Measurements from ENCODE around the gene TMEM181.

Gene TMEM181

DNA sequence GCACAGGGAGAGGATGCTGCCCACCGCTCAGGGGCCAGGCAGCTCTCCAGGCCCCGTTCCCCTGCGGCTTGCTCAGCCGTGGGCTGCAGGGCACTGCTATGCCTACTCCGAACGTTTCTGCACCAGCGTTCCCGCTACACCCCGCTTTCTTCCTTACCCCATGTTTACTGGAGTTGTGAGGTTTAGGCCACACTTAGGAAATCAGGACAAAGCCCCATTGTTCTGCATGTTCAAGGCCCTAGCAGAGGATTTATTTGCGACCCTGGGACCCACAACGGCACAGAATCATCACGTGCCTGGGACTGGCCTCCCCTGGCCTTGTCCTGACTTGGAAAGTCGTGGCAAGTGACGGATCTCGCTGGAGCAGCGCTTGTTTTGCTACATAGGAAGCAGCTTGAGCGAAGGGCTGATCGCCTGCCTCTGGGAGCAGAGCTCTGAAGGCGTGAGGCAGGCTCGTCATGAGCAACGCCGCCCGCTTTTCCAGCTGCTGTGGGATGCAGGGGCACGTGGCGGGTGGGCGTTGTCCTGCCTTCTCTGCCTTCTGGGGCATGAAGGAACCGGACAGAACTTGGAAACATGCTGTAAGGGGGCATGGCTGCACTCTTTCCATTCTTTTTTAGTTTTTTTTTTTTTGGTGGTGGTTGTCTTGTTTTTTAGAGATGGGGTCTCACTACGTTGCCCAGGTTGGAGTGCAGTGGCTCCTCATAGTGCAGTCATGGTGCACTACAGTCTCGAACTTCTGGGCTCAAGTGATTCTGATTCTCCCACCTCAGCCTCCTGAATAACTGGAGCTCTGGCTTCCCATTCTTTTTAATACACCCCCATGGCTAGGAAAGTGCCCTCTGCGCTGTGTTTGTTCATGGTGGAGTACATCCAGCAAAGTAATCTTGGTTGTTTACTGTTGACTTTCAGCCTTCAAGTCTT lies 14.6 kb upstream of the TMEM181 start:
- no peaks in the 10 kb centered on the region for H3K79me2 ChIP-seq (ENCODE audit: low read length)
- no peak overlapping the region for H2AFZ ChIP-seq (ENCODE audit: low read depth, low read length)
- no peaks in the 10 kb centered on the region for H3K4me1 ChIP-seq (ENCODE audit: low read length)
- H4K20me1 ChIP-seq (ENCODE audit: insufficient read depth, low read length) = no peaks in the 10 kb centered on the region
- no peaks in the 10 kb centered on the region for H3K27me3 ChIP-seq (ENCODE audit: low read depth, low read length)
- no peaks in the 10 kb centered on the region for H3K36me3 ChIP-seq (replicated peaks; ENCODE audit: low read depth, low read length)
- H3K9ac ChIP-seq (ENCODE audit: low read length) = no peak overlapping the region
- no peak overlapping the region for H3K27ac ChIP-seq (ENCODE audit: low read length)
- no peaks in the 10 kb centered on the region for H3K9me3 ChIP-seq (ENCODE audit: insufficient read depth, low read length)
- no peak overlapping the region for H3K4me2 ChIP-seq (ENCODE audit: low read length)
- no peak overlapping the region for H3K4me3 ChIP-seq (ENCODE audit: low read length)
- TF ChIP-seq EZH2phosphoT487 (IDR thresholded peaks at IDR 0.05; ENCODE audit: low read depth) = no peak
- TF ChIP-seq, protein P1, sequence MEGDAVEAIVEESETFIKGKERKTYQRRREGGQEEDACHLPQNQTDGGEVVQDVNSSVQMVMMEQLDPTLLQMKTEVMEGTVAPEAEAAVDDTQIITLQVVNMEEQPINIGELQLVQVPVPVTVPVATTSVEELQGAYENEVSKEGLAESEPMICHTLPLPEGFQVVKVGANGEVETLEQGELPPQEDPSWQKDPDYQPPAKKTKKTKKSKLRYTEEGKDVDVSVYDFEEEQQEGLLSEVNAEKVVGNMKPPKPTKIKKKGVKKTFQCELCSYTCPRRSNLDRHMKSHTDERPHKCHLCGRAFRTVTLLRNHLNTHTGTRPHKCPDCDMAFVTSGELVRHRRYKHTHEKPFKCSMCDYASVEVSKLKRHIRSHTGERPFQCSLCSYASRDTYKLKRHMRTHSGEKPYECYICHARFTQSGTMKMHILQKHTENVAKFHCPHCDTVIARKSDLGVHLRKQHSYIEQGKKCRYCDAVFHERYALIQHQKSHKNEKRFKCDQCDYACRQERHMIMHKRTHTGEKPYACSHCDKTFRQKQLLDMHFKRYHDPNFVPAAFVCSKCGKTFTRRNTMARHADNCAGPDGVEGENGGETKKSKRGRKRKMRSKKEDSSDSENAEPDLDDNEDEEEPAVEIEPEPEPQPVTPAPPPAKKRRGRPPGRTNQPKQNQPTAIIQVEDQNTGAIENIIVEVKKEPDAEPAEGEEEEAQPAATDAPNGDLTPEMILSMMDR (IDR thresholded peaks at IDR 0.05; ENCODE audit: low read depth, low read length) = no peak

DNA sequence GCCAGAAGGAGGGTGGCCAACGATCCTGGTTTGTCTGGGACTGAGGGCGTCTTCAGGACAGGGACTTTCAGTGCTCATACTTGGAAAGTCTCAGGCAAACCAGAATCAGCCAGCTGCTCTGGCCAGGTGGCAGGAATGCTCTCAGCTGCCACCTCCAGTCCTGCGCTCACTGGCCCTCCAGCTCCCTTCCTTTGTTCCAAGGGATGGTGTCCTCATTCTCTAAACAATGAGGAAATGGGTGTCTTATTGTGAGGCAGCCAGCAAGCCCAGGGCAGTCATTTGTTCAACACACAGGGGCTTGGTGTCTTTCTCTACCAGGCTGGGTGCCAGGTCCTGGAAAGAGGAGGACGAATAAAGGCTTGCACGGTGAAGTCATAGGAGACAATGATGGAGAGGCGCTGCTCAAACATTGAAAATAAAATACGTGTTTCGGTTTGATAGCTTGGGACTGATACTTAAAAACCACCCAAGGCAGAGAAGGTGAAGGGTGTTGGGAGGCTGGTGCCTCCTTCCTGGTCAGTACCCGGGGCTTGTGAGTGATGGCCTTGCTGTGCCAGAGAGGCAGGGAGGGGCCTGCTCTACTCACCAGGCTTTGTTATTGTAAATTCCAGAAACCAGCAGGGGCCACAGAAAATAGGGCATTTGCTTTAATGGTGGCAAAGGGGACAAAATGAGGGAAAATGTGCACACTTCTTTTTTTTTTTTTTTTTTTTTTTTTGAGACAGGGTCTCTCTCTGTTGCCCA lies 11.3 kb upstream of the TMEM181 start:
- H3K4me1 ChIP-seq (ENCODE audit: low read length) = no peaks in the 10 kb centered on the region
- H3K4me3 ChIP-seq (ENCODE audit: low read length) = no peak overlapping the region
- no peak overlapping the region for H2AFZ ChIP-seq (ENCODE audit: low read depth, low read length)
- no peak overlapping the region for H3K9ac ChIP-seq (ENCODE audit: low read length)
- no peak overlapping the region for H3K4me2 ChIP-seq (ENCODE audit: low read length)
- no peaks in the 10 kb centered on the region for H3K9me3 ChIP-seq (ENCODE audit: insufficient read depth, low read length)
- no peaks in the 10 kb centered on the region for H3K27me3 ChIP-seq (ENCODE audit: low read depth, low read length)
- no peaks in the 10 kb centered on the region for H3K79me2 ChIP-seq (ENCODE audit: low read length)
- TF ChIP-seq, protein P1 (IDR thresholded peaks at IDR 0.05; ENCODE audit: low read depth, low read length) = no peak
- TF ChIP-seq EZH2phosphoT487 (IDR thresholded peaks at IDR 0.05; ENCODE audit: low read depth) = no peak
- no peaks in the 10 kb centered on the region for H4K20me1 ChIP-seq (ENCODE audit: insufficient read depth, low read length)
- H3K27ac ChIP-seq (ENCODE audit: low read length) = no peak overlapping the region
- no peaks in the 10 kb centered on the region for H3K36me3 ChIP-seq (replicated peaks; ENCODE audit: low read depth, low read length)

DNA sequence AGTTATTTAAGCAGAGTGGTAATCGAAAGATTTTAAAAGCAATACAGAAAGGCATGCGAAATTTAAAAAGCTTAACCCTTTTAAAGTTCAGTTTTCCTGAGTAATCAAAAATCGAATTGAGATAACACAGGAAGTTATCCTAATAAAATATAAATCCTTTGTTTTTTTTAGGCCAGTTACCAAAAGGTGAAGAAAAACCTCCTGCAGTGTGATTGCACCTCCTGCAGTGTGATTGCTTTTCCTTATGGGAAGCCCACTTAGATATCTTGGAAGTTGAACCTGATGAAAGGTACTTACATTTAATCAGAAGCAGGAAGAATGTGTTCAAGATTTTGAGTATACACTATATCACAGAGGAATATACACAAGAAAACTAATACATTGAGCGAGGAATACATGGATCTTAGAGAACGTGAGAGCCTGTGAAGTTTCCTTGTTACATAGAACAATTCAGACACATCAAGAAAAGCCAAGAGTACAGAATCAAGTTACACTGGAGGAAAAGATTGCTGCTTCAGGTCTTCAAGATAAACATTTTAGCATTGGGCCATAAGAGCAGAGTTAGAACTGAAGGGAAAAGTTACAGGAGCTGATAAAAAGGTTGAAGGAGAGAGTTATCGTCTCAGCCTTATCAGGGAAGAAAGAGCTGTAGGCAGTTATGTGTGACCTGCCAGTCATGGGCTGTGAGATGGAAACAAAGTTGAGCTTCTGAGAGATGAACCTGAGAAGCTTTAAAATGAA lies 7.7 kb upstream of the TMEM181 start:
- TF ChIP-seq EZH2phosphoT487 (IDR thresholded peaks at IDR 0.05; ENCODE audit: low read depth) = no peak
- TF ChIP-seq, protein P1 (IDR thresholded peaks at IDR 0.05; ENCODE audit: low read depth, low read length) = no peak
- H3K9ac ChIP-seq (ENCODE audit: low read length) = no peak overlapping the region
- no peaks in the 10 kb centered on the region for H3K4me1 ChIP-seq (ENCODE audit: low read length)
- no peaks in the 10 kb centered on the region for H3K9me3 ChIP-seq (ENCODE audit: insufficient read depth, low read length)
- H3K27ac ChIP-seq (ENCODE audit: low read length) = no peak overlapping the region
- no peaks in the 10 kb centered on the region for H3K36me3 ChIP-seq (replicated peaks; ENCODE audit: low read depth, low read length)
- H2AFZ ChIP-seq (ENCODE audit: low read depth, low read length) = no peak overlapping the region
- H4K20me1 ChIP-seq (ENCODE audit: insufficient read depth, low read length) = no peaks in the 10 kb centered on the region
- H3K79me2 ChIP-seq (ENCODE audit: low read length) = no peaks in the 10 kb centered on the region
- H3K4me3 ChIP-seq (ENCODE audit: low read length) = no peak overlapping the region
- no peak overlapping the region for H3K4me2 ChIP-seq (ENCODE audit: low read length)
- no peaks in the 10 kb centered on the region for H3K27me3 ChIP-seq (ENCODE audit: low read depth, low read length)

DNA sequence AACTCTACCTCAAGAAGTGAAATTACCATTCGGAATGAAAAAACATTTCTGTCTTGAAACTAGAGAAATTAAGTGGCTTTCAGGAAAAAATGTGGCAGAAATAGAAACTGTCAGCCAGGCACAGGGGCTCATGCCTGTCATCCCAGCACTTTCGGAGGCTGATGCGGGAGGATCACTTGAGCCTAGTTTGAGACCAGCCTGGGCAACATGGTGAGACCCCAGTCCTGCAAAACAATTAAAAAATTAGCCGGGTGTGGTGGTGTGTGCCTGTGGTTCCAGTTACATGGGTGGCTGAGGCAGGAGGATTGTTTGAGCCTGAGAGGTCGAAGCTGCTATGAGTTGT lies 7.1 kb upstream of the TMEM181 start:
- H2AFZ ChIP-seq (ENCODE audit: low read depth, low read length) = no peak overlapping the region
- H3K4me2 ChIP-seq (ENCODE audit: low read length) = no peak overlapping the region
- no peaks in the 10 kb centered on the region for H3K79me2 ChIP-seq (ENCODE audit: low read length)
- no peaks in the 10 kb centered on the region for H3K36me3 ChIP-seq (replicated peaks; ENCODE audit: low read depth, low read length)
- H3K4me3 ChIP-seq (ENCODE audit: low read length) = no peak overlapping the region
- H3K4me1 ChIP-seq (ENCODE audit: low read length) = no peaks in the 10 kb centered on the region
- H3K9ac ChIP-seq (ENCODE audit: low read length) = no peak overlapping the region
- H4K20me1 ChIP-seq (ENCODE audit: insufficient read depth, low read length) = no peaks in the 10 kb centered on the region
- H3K27ac ChIP-seq (ENCODE audit: low read length) = no peak overlapping the region
- no peaks in the 10 kb centered on the region for H3K9me3 ChIP-seq (ENCODE audit: insufficient read depth, low read length)
- no peaks in the 10 kb centered on the region for H3K27me3 ChIP-seq (ENCODE audit: low read depth, low read length)
- TF ChIP-seq, protein P1 (IDR thresholded peaks at IDR 0.05; ENCODE audit: low read depth, low read length) = no peak
- no peak for TF ChIP-seq EZH2phosphoT487 (IDR thresholded peaks at IDR 0.05; ENCODE audit: low read depth)

All from OCI-LY3 (cell line).